ENCODE results near the gene PLA2G2C.

PLA2G2C gene

GRCh38 chr1:20184997-20185833, 1.1 kb downstream of the PLA2G2C start:
- DNase-seq (ENCODE audit: low read depth, low spot score), result no peak

- DNase-seq (ENCODE audit: low read depth, low spot score), result no peak
Observed at GRCh38 chr1:20184481-20184900, 1.8 kb downstream of the PLA2G2C start.

- no peak for DNase-seq (ENCODE audit: low read depth, low spot score)
Observed at GRCh38 chr1:20183616-20184271, 2.6 kb downstream of the PLA2G2C start.

GRCh38 chr1:20183035-20183434, 3.3 kb downstream of the PLA2G2C start:
- no peak for DNase-seq (ENCODE audit: low read depth, low spot score)

GRCh38 chr1:20182415-20182814, 3.9 kb downstream of the PLA2G2C start:
- no peak for DNase-seq (ENCODE audit: low read depth, low spot score)

- no peak for DNase-seq (ENCODE audit: low read depth, low spot score)
Observed at GRCh38 chr1:20180844-20181207, 5.5 kb downstream of the PLA2G2C start.

GRCh38 chr1:20180129-20180843, 6.0 kb downstream of the PLA2G2C start:
- no peak for DNase-seq (ENCODE audit: low read depth, low spot score)

- no peak for DNase-seq (ENCODE audit: low read depth, low spot score)
Observed at GRCh38 chr1:20179371-20180128, 6.8 kb downstream of the PLA2G2C start.

- no peak for DNase-seq (ENCODE audit: low read depth, low spot score)
Observed at GRCh38 chr1:20178634-20179370, 7.5 kb downstream of the PLA2G2C start.

- DNase-seq (ENCODE audit: low read depth, low spot score), result no peak
Observed at GRCh38 chr1:20174937-20175666, 11.2 kb downstream of the PLA2G2C start.

GRCh38 chr1:20172033-20172590, 14.2 kb downstream of the PLA2G2C start:
- DNase-seq (ENCODE audit: low read depth, low spot score), result no peak

GRCh38 chr1:20169932-20170331, 16.4 kb downstream of the PLA2G2C start:
- no peak for DNase-seq (ENCODE audit: low read depth, low spot score)

GRCh38 chr1:20168564-20169491, 17.5 kb downstream of the PLA2G2C start:
- DNase-seq (ENCODE audit: low read depth, low spot score), result no peak

- DNase-seq (ENCODE audit: low read depth, low spot score), result no peak
Observed at GRCh38 chr1:20167126-20167525, 19.2 kb downstream of the PLA2G2C start.

GRCh38 chr1:20166051-20166450, 20.3 kb downstream of the PLA2G2C start:
- DNase-seq (ENCODE audit: low read depth, low spot score), result no peak

GRCh38 chr1:20165522-20165951, 20.8 kb downstream of the PLA2G2C start:
- no peak for DNase-seq (ENCODE audit: low read depth, low spot score)

GRCh38 chr1:20164694-20165202, 21.6 kb downstream of the PLA2G2C start:
- no peak for DNase-seq (ENCODE audit: low read depth, low spot score)

GRCh38 chr1:20160034-20160433, 26.3 kb downstream of the PLA2G2C start:
- DNase-seq (ENCODE audit: low read depth, low spot score), result no peak

Data from iPS DF 19.7 (cell line).